IPS-15b (cell line): Measurements from ENCODE around the gene COL27A1.

ENCODE experiments used
- H3K27me3 ChIP-seq: one replicate; pipeline ENCODE4 v1.6.1; 2013; ENCODE audit warnings: low read length; ENCODE audit not compliant: control insufficient read depth, insufficient read depth
- H3K36me3 ChIP-seq: one replicate; pipeline ENCODE4 v1.6.1; 2013; ENCODE audit warnings: low read length; ENCODE audit not compliant: control insufficient read depth, insufficient read depth
- H3K4me1 ChIP-seq: one replicate; pipeline ENCODE4 v1.6.1; 2013; ENCODE audit warnings: mild to moderate bottlenecking, low read length; ENCODE audit not compliant: control insufficient read depth, insufficient read depth
- H3K4me3 ChIP-seq: one replicate; pipeline ENCODE4 v1.5.1; 2013; ENCODE audit warnings: low read depth, low read length
- H3K9ac ChIP-seq: one replicate; pipeline ENCODE4 v1.6.1; 2013; ENCODE audit warnings: low read depth, mild to moderate bottlenecking, low read length
- H3K9me3 ChIP-seq: one replicate; pipeline ENCODE4 v1.6.1; 2013; ENCODE audit warnings: mild to moderate bottlenecking, low read length; ENCODE audit not compliant: control insufficient read depth, insufficient read depth

COL27A1 gene

GRCh38 chr9:114224247-114224610 lies 68.9 kb downstream of the COL27A1 start:
- Histone ChIP-seq H3K4me3 (no peak overlapping the region), H3K9ac (no peak overlapping the region), H3K36me3 (peaks cover 4% of the 10 kb centered on the region), H3K27me3 (no peaks in the 10 kb centered on the region), H3K9me3 (no peaks in the 10 kb centered on the region), H3K4me1 (no peaks in the 10 kb centered on the region)

GRCh38 chr9:114225561-114226212 lies 70.3 kb downstream of the COL27A1 start:
- Histone ChIP-seq H3K4me3 (no peak overlapping the region), H3K9me3 (no peaks in the 10 kb centered on the region), H3K27me3 (no peaks in the 10 kb centered on the region), H3K9ac (no peak overlapping the region), H3K4me1 (no peaks in the 10 kb centered on the region), H3K36me3 (peaks cover 4% of the 10 kb centered on the region)

- no peaks in the 10 kb centered on the region for H3K27me3 ChIP-seq
- H3K36me3 ChIP-seq = peaks cover 6% of the 10 kb centered on the region
- H3K4me3 ChIP-seq = no peak overlapping the region
- H3K9me3 ChIP-seq = no peaks in the 10 kb centered on the region
- no peak overlapping the region for H3K9ac ChIP-seq
- H3K4me1 ChIP-seq = no peaks in the 10 kb centered on the region
Measured at GRCh38 chr9:114226246-114227055, 71.1 kb downstream of the COL27A1 start.

GRCh38 chr9:114227288-114228015 lies 72.1 kb downstream of the COL27A1 start:
- Histone ChIP-seq H3K9ac (no peak overlapping the region), H3K4me3 (no peak overlapping the region), H3K36me3 (peaks cover 6% of the 10 kb centered on the region), H3K4me1 (no peaks in the 10 kb centered on the region), H3K9me3 (no peaks in the 10 kb centered on the region), H3K27me3 (no peaks in the 10 kb centered on the region)

GRCh38 chr9:114228016-114228808 lies 72.9 kb downstream of the COL27A1 start:
- peaks cover 3% of the 10 kb centered on the region for H3K36me3 ChIP-seq
- H3K27me3 ChIP-seq = no peaks in the 10 kb centered on the region
- no peaks in the 10 kb centered on the region for H3K9me3 ChIP-seq
- H3K4me3 ChIP-seq = no peak overlapping the region
- H3K9ac ChIP-seq = no peak overlapping the region
- no peaks in the 10 kb centered on the region for H3K4me1 ChIP-seq

GRCh38 chr9:114229295-114229694 lies 74.0 kb downstream of the COL27A1 start:
- H3K36me3 ChIP-seq = peaks cover 3% of the 10 kb centered on the region
- H3K27me3 ChIP-seq = no peaks in the 10 kb centered on the region

GRCh38 chr9:114230068-114230467 lies 74.7 kb downstream of the COL27A1 start:
- Histone ChIP-seq H3K27me3 (no peaks in the 10 kb centered on the region), H3K4me3 (no peak overlapping the region), H3K36me3 (peaks cover 3% of the 10 kb centered on the region), H3K4me1 (no peaks in the 10 kb centered on the region), H3K9me3 (no peaks in the 10 kb centered on the region), H3K9ac (no peak overlapping the region)

More at GRCh38 chr9:114229295-114229694, 74.0 kb downstream of the COL27A1 start:
- H3K9me3 ChIP-seq = no peaks in the 10 kb centered on the region
- H3K4me1 ChIP-seq = no peaks in the 10 kb centered on the region
- no peak overlapping the region for H3K4me3 ChIP-seq
- H3K9ac ChIP-seq = peak overlapping the region; percentile 12

- no peak overlapping the region for H3K4me3 ChIP-seq
- H3K36me3 ChIP-seq = peaks cover 3% of the 10 kb centered on the region
- no peak overlapping the region for H3K9ac ChIP-seq
- H3K9me3 ChIP-seq = no peaks in the 10 kb centered on the region
- no peaks in the 10 kb centered on the region for H3K27me3 ChIP-seq
- no peaks in the 10 kb centered on the region for H3K4me1 ChIP-seq
Measured at GRCh38 chr9:114231273-114231672, 75.9 kb downstream of the COL27A1 start.

- Histone ChIP-seq H3K4me1 (no peaks in the 10 kb centered on the region), H3K36me3 (peaks cover 3% of the 10 kb centered on the region), H3K9ac (no peak overlapping the region), H3K27me3 (no peaks in the 10 kb centered on the region), H3K4me3 (no peak overlapping the region), H3K9me3 (no peaks in the 10 kb centered on the region)
Measured at GRCh38 chr9:114231719-114232449, 76.5 kb downstream of the COL27A1 start.

GRCh38 chr9:114233491-114234185 lies 78.3 kb downstream of the COL27A1 start:
- Histone ChIP-seq H3K9ac (no peak overlapping the region), H3K4me1 (no peaks in the 10 kb centered on the region), H3K4me3 (no peak overlapping the region), H3K27me3 (no peaks in the 10 kb centered on the region), H3K9me3 (no peaks in the 10 kb centered on the region), H3K36me3 (peaks cover 3% of the 10 kb centered on the region)
